ENCODE results near the gene CFI. TPM values are rescaled to one million over a fixed set of nuclear protein-coding genes. Genes with fewer than 3 reads are reported as not detected.

Gene CFI
- total RNA-seq, 4 donors from 2014 or later: 48.4 to 141 (median 72.9) TPM

DNA sequence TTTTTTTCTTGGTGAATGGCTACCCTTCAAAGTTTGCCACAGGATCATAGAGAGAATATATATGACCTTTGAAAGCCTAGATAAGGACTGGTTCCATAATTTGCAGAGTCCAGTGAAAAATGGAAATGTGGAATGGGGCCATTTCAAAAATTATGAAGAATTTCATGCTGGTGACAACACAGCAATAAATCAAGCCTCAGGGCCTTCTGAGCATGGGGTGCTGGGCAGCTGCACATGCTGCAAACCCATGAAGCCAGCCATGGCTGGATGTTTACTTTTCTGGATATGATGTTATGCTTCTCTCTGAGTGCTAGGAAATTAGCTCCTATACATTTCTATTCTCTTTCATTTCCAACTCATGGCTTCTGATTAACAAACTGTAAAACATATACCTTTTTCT, 56.0 kb downstream of the CFI start:
- DNase-seq: no peak
- intact Hi-C loops (cut with DNase I; ENCODE audit: low total_unique reads): no loop called here
- Histone ChIP-seq H3K4me1 (no peaks in the 10 kb centered on the region), H3K4me3 (no peak overlapping the region), H3K9me3 (no peaks in the 10 kb centered on the region), H3K27ac (no peak overlapping the region), H3K27me3 (no peaks in the 10 kb centered on the region), H3K36me3 (no peaks in the 10 kb centered on the region)
- TF ChIP-seq, protein P1, sequence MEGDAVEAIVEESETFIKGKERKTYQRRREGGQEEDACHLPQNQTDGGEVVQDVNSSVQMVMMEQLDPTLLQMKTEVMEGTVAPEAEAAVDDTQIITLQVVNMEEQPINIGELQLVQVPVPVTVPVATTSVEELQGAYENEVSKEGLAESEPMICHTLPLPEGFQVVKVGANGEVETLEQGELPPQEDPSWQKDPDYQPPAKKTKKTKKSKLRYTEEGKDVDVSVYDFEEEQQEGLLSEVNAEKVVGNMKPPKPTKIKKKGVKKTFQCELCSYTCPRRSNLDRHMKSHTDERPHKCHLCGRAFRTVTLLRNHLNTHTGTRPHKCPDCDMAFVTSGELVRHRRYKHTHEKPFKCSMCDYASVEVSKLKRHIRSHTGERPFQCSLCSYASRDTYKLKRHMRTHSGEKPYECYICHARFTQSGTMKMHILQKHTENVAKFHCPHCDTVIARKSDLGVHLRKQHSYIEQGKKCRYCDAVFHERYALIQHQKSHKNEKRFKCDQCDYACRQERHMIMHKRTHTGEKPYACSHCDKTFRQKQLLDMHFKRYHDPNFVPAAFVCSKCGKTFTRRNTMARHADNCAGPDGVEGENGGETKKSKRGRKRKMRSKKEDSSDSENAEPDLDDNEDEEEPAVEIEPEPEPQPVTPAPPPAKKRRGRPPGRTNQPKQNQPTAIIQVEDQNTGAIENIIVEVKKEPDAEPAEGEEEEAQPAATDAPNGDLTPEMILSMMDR (IDR thresholded peaks at IDR 0.05): no peak
- no peak for TF ChIP-seq POLR2A (IDR thresholded peaks at IDR 0.05)

DNA sequence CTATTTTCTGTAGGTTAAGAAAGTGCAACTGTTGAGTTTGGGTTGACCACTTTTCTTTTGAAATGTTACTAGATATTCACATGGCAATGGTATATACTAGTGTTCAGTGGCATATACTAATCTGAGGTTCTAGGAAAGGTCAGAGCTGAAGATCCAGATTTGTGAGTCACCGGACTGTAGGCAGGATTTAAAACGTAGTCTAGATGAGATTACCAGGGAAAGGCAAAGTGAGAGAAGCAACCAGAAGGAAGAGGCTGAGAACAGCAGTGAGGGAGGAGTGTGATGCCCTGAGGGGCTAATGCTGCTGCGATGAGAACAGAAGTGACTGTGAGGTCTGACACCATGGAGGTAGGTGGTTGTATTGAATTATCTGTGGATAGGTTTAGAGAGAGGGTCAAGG, 62.3 kb downstream of the CFI start:
- no peak for DNase-seq
- Histone ChIP-seq H3K4me1 (no peaks in the 10 kb centered on the region), H3K27me3 (no peaks in the 10 kb centered on the region), H3K4me3 (no peak overlapping the region), H3K9me3 (no peaks in the 10 kb centered on the region), H3K27ac (no peak overlapping the region), H3K36me3 (no peaks in the 10 kb centered on the region)
- intact Hi-C loops (cut with DNase I; ENCODE audit: low total_unique reads): no loop called here
- TF ChIP-seq POLR2A (IDR thresholded peaks at IDR 0.05): no peak
- TF ChIP-seq, protein P1 (IDR thresholded peaks at IDR 0.05): no peak

DNA sequence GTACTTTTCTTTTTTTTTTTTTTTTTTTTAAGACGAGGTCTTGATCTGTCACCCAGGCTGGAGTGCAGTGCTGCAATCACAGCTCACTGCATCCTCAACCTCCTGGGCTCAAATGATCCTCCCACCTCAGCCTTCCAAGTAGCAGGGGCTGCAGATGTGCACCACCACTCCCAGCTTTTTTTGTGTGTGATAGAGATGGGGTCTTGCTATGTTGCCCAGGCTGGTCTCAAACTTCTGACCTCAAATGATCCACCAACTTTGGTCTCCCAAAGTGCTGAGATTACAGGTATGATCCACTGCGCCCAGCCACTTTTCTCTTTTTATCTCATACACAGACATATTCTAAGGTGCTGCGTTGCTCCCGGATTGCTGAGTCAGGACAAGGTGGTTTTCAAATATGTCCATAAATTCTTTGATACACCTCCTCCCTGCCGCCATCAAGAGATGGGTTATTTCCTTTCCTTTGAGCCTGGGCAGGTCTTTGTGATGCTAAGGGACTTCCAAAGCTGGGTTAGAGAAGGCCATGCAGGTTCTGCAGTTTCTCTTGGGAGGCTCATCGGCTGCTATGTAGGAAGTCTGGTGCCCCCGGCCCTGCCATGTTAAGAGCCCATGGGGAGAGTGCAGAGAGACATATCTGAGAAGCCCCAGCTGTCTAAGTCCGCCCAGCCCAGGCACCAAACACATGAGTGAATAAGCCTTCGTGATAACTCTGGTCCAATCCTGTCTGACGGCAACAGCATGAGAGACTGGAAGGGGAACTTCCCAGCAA, 63.5 kb downstream of the CFI start:
- TF ChIP-seq, protein P1 (IDR thresholded peaks at IDR 0.05): no peak
- no peak for TF ChIP-seq POLR2A (IDR thresholded peaks at IDR 0.05)
- H3K27me3 ChIP-seq: no peaks in the 10 kb centered on the region
- H3K27ac ChIP-seq: no peak overlapping the region
- DNase-seq: no peak
- no peaks in the 10 kb centered on the region for H3K36me3 ChIP-seq
- no peak overlapping the region for H3K4me3 ChIP-seq
- no peaks in the 10 kb centered on the region for H3K9me3 ChIP-seq
- intact Hi-C loops (cut with DNase I; ENCODE audit: low total_unique reads): no loop called here
- no peaks in the 10 kb centered on the region for H3K4me1 ChIP-seq

DNA sequence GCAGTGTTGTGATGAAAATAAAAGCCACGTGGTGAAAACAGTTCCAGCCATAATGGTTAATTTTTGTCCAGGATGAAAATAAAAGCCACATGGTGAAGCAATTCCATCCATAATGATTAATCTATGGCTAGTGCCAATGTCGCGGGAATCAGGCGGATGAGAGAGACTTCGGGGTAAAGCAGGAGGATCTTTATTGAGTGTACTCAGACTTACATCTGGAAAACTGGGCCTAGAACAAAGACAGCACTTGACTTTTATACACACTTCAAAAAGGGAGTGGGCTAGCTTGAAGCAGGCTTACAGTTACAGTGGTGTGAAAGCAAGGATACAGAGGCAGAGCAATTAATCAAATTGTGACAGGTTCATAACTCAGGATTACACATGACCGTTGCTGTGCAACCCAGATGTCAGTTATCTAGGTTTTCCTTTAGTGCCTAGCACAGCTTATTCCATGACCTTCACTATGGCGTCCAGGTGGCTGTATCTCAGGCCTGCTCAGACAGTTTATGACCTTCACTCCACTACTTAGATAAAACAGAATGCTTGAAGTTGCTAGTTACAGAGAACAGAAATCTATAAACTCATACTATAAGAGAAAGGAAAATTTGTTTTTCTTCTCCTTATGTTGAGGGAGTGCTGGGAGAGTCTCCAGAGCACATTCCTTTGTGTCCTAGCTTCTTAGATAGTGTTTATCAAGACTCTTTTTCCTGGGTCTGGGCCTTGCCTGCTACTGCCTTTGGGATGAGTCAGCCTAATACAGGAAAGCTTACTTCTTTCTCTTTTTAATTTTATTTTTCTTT, 66.0 kb downstream of the CFI start:
- no peak for TF ChIP-seq POLR2A (IDR thresholded peaks at IDR 0.05)
- TF ChIP-seq, protein P1 (IDR thresholded peaks at IDR 0.05): no peak
- intact Hi-C loops (cut with DNase I; ENCODE audit: low total_unique reads): no loop called here
- DNase-seq: no peak
- Histone ChIP-seq H3K36me3 (no peaks in the 10 kb centered on the region), H3K27ac (no peak overlapping the region), H3K27me3 (no peaks in the 10 kb centered on the region), H3K9me3 (no peaks in the 10 kb centered on the region), H3K4me3 (no peak overlapping the region), H3K4me1 (no peaks in the 10 kb centered on the region)

DNA sequence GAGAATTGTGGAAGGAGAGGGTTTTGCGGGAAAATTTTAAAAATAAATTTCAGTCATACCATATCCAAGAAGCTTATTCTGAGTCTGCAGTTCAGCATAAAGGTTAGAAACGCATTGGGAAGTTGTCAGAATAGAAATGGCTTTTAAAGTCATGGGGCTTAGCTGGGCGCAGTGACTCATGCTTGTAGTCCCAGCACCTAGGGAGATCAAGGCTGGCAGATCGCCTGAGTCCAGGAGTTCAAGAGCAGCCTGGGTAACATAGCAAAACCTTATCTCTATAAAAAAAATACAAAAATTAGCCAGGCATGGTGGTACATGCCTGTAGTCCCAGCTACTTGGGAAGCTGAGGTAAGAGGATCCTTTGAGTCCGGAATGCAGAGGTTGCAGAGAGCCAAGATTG, 68.1 kb downstream of the CFI start:
- Histone ChIP-seq H3K27me3 (no peaks in the 10 kb centered on the region), H3K4me1 (no peaks in the 10 kb centered on the region), H3K27ac (no peak overlapping the region), H3K9me3 (no peaks in the 10 kb centered on the region), H3K36me3 (no peaks in the 10 kb centered on the region), H3K4me3 (no peak overlapping the region)
- DNase-seq: no peak
- intact Hi-C loops (cut with DNase I; ENCODE audit: low total_unique reads): no loop called here
- TF ChIP-seq, protein P1 (IDR thresholded peaks at IDR 0.05): no peak
- no peak for TF ChIP-seq POLR2A (IDR thresholded peaks at IDR 0.05)
